GM18951 (cell line): ENCODE measurements around the gene C2orf49.

Experiments used
- POLR2A ChIP-seq: IDR thresholded peaks from 4 replicates; pipeline ENCODE4 v1.6.1; 2011; ENCODE audit warnings: mild to moderate bottlenecking; ENCODE audit not compliant: insufficient read length, insufficient read depth; ENCODE audit errors: extremely low read depth
- in situ Hi-C: fragments of 300-500 bp; cut with MboI; formaldehyde crosslinking; loops from one replicate; pipeline ENCODE4 v1.12.0; 2022; ENCODE audit warnings: low sequenced_read_pairs, mixed read lengths, inconsistent platforms; ENCODE audit not compliant: unreplicated experiment

C2orf49 gene

GRCh38 chr2:105329197-105329554 is 8.2 kb upstream of the C2orf49 start:
- in situ Hi-C loops, result no loop called here
- no peak for TF ChIP-seq POLR2A

GRCh38 chr2:105329561-105330495 is 7.5 kb upstream of the C2orf49 start, which contains the start of gene TGFBRAP1:
TGFBRAP1 (minus strand) TSS chr2:105329735; CDS start chr2:105308301, 21,434 bp downstream.
- in situ Hi-C loops, result no loop called here
- TF ChIP-seq POLR2A, result peak; percentile 92

- TF ChIP-seq POLR2A, result no peak
- in situ Hi-C loops, result no loop called here
These were observed 6.5 kb upstream of the C2orf49 start for GRCh38 chr2:105330681-105331375.

- no peak for TF ChIP-seq POLR2A
- in situ Hi-C loops, result no loop called here
These were observed 3.1 kb upstream of the C2orf49 start for GRCh38 chr2:105334211-105334610.

GRCh38 chr2:105335469-105335868 is 1.9 kb upstream of the C2orf49 start:
- no peak for TF ChIP-seq POLR2A
- in situ Hi-C loops, result no loop called here

- in situ Hi-C loops, result no loop called here
- TF ChIP-seq POLR2A, result no peak
These were observed 586 bp upstream of the C2orf49 start for GRCh38 chr2:105336786-105337121.

- TF ChIP-seq POLR2A, result no peak
- in situ Hi-C loops, result no loop called here
These were observed 663 bp downstream of the C2orf49 start for GRCh38 chr2:105338020-105338385.

GRCh38 chr2:105339414-105339813 is 2.1 kb downstream of the C2orf49 start:
- in situ Hi-C loops, result no loop called here
- no peak for TF ChIP-seq POLR2A

GRCh38 chr2:105344704-105345345 is 7.5 kb downstream of the C2orf49 start:
- in situ Hi-C loops, result no loop called here
- no peak for TF ChIP-seq POLR2A

- TF ChIP-seq POLR2A, result no peak
- in situ Hi-C loops, result no loop called here
These were observed 19.8 kb downstream of the C2orf49 start for GRCh38 chr2:105357122-105357521.

- in situ Hi-C loops, result no loop called here
- TF ChIP-seq POLR2A, result no peak
These were observed 21.3 kb downstream of the C2orf49 start for GRCh38 chr2:105358593-105358992.

- in situ Hi-C loops, result no loop called here
- no peak for TF ChIP-seq POLR2A
These were observed 24.0 kb downstream of the C2orf49 start for GRCh38 chr2:105361102-105361889.

- in situ Hi-C loops, result no loop called here
- TF ChIP-seq POLR2A, result no peak
These were observed 25.7 kb downstream of the C2orf49 start for GRCh38 chr2:105362862-105363591.
